ENCODE results near the gene MTMR10. TPM values are rescaled to one million over a fixed set of nuclear protein-coding genes. Genes with fewer than 3 reads are reported as not detected.

The MTMR10 gene
- total RNA-seq, 1 experiment from 2014 or later = 23.2 TPM

- WGBS (ENCODE audit: extremely low coverage, insufficient read length, low lambda C conversion rate) = no CpG with 5 or more reads among the region's 2 CpGs
These were observed 22.6 kb upstream of the MTMR10 start for GRCh38 chr15:31013863-31014607.

More at GRCh38 chr15:31013863-31014607, 22.6 kb upstream of the MTMR10 start:
- Histone ChIP-seq H3K4ac (ENCODE audit: low read depth, low read length) (no peak overlapping the region), H4K91ac (ENCODE audit: insufficient read length, low read depth, low read length) (no peak overlapping the region), H2BK120ac (ENCODE audit: low read depth, low read length, poor library complexity, severe bottlenecking) (no peak overlapping the region), H4K8ac (replicated peaks; ENCODE audit: insufficient read length, low read depth, low read length) (no peak overlapping the region), H2BK5ac (ENCODE audit: insufficient read length, low read length) (no peak overlapping the region), H2BK20ac (ENCODE audit: low read depth, low read length, poor library complexity, severe bottlenecking) (no peak overlapping the region), H3T11ph (ENCODE audit: low read length) (no peak overlapping the region), H3K4me2 (ENCODE audit: insufficient read depth, insufficient read length, low read length) (no peak overlapping the region), H2AFZ (ENCODE audit: low read length) (no peak overlapping the region), H2AK5ac (ENCODE audit: insufficient read length, low read length) (no peak overlapping the region), H2BK12ac (ENCODE audit: insufficient read length, low read depth, low read length) (no peak overlapping the region), H4K20me1 (ENCODE audit: control insufficient read depth, insufficient read depth, insufficient read length) (no peaks in the 10 kb centered on the region), H2BK15ac (ENCODE audit: low read depth, low read length) (no peak overlapping the region), H3K23ac (ENCODE audit: insufficient read length, low read depth, low read length) (no peak overlapping the region), H3K27me3 (ENCODE audit: insufficient read depth, low read length) (no peaks in the 10 kb centered on the region), H3K56ac (ENCODE audit: insufficient read length, low read depth, low read length) (no peak overlapping the region), H4K5ac (ENCODE audit: insufficient read length, low read depth, low read length) (no peak overlapping the region), H3K9me3 (ENCODE audit: control insufficient read depth, low read depth, low read length) (no peaks in the 10 kb centered on the region), H3K18ac (ENCODE audit: insufficient read length, low read depth, low read length) (no peak overlapping the region), H3K79me1 (ENCODE audit: insufficient read depth, low read depth, low read length, poor library complexity, severe bottlenecking) (no peaks in the 10 kb centered on the region), H3K79me2 (ENCODE audit: insufficient read depth, low read length) (no peaks in the 10 kb centered on the region), H3K9ac (ENCODE audit: extremely low read depth, insufficient read length, low read length) (no peak overlapping the region), H3K4me1 (ENCODE audit: insufficient read depth, low read length) (no peaks in the 10 kb centered on the region), H3K23me2 (ENCODE audit: insufficient read length, low read depth, low read length, poor library complexity, severe bottlenecking) (no peaks in the 10 kb centered on the region), H3K14ac (ENCODE audit: insufficient read depth, low read length) (no peak overlapping the region), H3K27ac (ENCODE audit: insufficient read length, low read depth, low read length) (no peak overlapping the region)
- TF ChIP-seq, protein P1, sequence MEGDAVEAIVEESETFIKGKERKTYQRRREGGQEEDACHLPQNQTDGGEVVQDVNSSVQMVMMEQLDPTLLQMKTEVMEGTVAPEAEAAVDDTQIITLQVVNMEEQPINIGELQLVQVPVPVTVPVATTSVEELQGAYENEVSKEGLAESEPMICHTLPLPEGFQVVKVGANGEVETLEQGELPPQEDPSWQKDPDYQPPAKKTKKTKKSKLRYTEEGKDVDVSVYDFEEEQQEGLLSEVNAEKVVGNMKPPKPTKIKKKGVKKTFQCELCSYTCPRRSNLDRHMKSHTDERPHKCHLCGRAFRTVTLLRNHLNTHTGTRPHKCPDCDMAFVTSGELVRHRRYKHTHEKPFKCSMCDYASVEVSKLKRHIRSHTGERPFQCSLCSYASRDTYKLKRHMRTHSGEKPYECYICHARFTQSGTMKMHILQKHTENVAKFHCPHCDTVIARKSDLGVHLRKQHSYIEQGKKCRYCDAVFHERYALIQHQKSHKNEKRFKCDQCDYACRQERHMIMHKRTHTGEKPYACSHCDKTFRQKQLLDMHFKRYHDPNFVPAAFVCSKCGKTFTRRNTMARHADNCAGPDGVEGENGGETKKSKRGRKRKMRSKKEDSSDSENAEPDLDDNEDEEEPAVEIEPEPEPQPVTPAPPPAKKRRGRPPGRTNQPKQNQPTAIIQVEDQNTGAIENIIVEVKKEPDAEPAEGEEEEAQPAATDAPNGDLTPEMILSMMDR (conservative IDR thresholded peaks at IDR 0.05) = no peak
- no peak for DNase-seq
- Mint-ChIP-seq H3K4me1 (peaks cover 16 to 18% of the 10 kb centered on the region in 2 experiments), H3K9me3 (peaks cover 21 to 24% of the 10 kb centered on the region in 2 experiments), H3K36me3 (ENCODE audit: insufficient read depth in 1 of 3, low read depth in 3 of 3) (peaks cover 6 to 19% (median 7%) of the 10 kb centered on the region in 3 experiments; a peak in 6 of 7 replicates), H3K27me3 (ENCODE audit: low read depth) (no peaks in the 10 kb centered on the region; the same call in 1 of the 2 replicates), H3K27ac (0 out of 7 replicates have a peak overlapping the region, but pooled peaks of 1 of the 3 experiments have one; percentile 2), H3K4me3 (no peak overlapping the region)

Data from H9 (cell line).